Measurements from ENCODE around the gene PRX.
A peak's percentile ranks its signal among the peaks of the same experiment; 100 is the strongest.
"Not testable (repeated sequence)": the region's sequence is repeated elsewhere in the genome, so short reads cannot be mapped to it uniquely, and the experiment has no call there.

Gene PRX

DNA sequence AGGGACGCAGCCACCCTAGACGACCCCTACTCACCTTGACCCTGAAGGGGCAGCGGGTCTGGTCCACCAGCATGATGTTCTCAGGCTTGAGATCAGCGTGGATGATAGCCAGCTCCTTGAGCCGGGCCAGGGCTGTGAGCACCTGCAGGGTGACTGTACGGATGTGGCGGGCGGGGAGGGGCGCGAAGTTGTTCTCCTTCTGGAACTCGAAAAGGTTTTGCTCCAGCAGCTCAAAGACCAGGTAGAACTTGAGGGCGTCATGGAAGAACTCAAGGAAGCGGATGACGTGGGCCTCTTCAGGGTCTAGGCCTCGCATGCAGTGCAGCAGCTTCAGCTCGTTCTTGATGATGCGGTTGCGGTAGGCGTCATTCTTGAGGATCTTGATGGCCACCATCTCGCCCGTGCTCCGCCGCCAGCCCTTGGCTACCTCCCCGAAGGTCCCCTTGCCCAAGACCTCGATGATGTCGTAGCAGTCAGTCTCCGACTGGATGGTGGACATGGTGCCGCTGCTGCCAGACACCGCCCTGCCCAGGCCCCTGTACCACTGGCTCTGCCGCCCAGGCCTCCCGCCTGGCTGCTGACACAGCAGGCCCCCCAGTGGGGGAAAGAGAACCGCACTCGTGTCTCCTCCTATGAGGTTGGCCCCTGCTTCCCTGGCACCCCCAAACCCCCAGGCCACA is 23.6 kb downstream of the PRX start:
- DNase-seq (ENCODE audit: low spot score) = no peak

DNA sequence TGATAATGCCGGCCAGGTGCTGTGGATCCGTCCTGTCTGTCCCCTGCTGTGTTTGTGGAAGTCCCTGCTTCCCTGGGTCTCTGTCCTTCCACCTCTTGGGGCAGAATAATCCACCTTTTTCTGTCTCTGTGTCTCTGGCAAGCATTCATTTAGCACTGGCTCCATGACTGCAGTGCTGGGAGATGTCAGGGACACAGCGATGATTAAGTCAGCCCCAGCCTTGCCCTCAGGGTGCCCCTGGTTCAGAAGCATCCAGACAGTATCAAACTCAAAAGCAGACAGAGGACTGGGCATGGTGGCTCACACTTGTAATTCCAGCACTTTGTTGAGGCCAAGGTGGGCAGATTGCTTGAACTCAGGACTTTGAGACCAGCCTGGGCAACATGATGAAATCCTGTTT is 24.7 kb downstream of the PRX start:
- DNase-seq (ENCODE audit: low spot score) = no peak

DNA sequence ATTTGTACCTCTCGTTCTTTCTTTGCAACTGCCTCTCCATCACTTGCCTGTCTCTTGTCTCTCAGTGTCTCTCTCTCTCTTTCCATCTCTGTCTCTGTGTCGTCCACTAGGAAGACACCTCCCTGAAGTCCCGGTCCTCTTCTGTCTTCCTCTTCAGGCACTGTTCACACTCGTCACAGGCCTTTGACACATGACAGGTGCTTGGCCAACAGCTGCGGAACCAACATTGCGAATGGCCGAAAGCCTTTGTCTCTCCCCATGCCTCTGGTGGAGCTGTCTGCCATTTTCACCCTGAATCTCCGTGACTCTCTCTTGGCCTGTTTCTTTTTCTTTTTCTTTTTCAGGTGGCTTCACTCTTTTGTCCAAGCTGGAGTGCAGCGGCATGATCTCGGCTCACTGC is 26.0 kb downstream of the PRX start:
- DNase-seq (ENCODE audit: low spot score) = no peak

DNA sequence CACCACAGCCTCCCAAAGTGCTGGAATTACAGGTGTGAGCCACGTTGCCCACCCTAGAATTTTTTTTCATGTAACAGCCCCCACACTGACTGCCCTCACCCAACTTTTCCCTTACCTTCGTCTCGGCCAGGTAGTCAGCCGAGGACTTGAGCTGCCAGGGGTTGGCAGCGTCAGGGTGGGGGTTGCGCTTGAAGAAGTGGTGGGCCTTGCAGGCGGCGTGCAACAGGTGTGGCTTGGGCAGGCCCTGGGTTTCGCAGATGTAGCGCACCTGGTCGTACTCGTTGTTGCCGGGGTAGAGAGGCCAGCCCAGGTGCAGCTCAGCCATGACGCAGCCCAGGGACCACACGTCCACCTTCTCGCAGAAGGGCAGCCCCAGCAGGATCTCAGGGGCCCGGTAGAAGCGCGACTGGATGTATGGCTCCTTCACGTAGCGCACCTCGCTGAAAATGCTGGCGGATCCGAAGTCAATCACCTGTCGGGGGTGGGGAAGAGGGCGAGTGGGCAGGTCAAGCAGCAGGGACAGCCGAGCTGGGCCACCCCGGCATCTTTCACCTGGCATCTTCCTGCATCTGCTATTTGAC is 29.4 kb downstream of the PRX start:
- no peak for DNase-seq (ENCODE audit: low spot score)

DNA sequence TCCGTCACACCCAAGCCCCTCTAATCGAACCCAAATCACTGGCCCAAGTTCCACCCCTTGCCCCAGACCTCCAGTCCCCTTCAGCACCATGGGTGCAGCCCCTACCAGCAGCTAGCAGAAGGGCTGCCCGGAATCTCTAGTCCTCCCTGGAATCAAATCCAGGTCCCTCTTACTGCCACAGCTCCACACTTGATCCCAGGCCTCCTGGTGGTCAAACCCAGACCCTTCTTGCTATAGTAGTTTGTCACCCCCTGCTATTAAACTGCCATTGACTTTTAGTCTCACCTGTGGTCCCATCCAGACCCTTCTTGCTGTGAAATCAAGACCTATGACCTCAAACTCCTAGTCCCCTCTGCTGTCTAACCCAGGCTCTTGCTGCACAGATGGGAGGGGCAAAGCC is 31.9 kb downstream of the PRX start:
- DNase-seq (ENCODE audit: low spot score) = peak; percentile 58

DNA sequence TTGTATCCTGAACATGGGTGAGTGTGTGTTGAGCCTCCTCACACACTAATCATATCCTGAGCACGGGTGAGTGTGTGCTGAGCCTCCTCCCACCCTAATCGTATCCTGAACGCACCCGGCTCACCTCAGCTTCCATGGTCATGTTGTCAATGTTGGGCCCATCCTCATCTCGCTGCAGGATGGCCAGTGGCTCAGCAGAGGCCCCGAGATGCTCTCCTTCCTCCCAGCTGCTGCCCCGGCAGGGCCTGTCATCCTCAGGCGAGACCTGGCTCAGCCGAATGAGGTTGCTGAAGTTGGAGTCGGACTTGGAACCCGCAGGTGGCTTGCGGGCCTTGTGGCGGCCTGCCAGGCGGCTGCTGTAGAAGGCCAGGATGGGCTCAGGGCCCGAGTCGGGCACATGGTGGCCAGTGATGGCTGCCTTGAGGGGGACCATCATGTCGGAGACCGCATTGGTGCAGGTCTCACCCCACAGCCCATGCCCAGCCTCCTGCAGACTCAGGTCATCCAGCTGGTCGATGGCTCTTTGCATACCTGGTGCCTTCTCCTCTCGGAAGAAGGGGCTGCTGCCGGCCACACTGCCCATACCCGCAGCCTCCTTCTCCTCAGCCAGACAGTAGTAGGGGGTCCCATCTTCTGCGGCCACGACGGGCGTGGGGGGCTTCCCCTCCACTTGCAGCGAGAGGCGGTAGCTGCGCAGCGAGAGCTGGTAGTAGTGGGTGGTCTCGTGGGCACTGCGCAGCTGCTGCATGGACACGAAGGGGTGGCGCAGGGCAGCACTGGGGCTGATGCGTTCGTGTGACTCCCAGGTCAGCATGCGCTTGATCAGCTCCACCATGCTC is 32.8 kb downstream of the PRX start:
- no peak for DNase-seq (ENCODE audit: low spot score)

DNA sequence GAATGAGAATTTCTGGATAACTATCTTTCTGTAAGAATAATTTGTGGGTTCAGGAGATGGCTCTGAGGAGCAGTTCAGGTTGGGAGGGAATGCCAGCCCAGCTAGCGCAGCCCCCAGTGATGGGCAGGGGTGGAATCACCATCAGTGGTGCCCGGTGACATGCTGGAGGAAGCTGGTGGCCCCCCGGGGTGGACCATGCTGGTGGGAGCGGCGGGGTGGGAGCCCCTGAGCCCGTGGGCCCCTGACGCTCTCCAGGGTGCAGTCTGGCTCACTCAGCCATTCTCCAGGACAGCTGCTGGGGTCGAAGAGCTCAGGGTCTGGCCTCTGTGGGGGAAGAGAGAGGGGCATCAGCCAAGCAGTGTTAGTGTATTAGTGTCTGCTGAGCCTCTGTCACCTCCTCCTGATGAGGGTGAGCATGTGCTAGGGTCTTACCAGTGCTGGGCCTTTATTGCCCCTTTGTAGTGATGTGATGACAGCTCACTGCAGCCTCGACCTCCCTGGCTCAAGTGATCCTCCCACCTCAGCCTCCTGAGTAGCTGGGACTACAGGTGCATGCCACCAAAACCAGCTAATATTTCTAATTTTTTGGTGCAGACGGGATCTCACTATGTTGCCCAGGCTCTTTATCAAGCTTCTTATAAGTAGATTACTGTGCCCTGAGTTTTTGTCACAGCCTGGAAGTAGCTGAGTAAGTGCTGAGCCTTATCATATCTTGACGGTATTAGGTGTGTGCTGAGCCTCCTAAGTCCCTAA is 33.6 kb downstream of the PRX start:
- no peak for DNase-seq (ENCODE audit: low spot score)

DNA sequence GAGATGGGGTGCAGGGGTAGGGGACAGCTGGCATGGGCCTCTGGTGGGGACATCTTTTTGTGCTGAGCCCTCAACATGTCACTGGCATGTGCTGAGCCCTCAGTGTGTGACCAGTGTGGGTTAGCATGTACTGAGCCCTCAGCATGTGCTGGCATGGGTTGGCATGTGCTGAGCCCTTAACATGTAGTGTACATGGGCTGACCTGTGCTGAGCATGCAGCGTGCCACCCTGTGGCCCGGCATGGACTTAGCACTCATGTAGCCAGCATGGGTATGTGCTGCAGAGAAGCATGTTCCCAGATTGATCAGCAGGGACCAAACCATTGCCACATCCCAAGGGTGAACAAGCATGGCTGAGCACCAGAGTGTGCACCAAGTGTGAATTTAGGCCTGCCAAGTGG is 34.7 kb downstream of the PRX start:
- no peak for DNase-seq (ENCODE audit: low spot score)

DNA sequence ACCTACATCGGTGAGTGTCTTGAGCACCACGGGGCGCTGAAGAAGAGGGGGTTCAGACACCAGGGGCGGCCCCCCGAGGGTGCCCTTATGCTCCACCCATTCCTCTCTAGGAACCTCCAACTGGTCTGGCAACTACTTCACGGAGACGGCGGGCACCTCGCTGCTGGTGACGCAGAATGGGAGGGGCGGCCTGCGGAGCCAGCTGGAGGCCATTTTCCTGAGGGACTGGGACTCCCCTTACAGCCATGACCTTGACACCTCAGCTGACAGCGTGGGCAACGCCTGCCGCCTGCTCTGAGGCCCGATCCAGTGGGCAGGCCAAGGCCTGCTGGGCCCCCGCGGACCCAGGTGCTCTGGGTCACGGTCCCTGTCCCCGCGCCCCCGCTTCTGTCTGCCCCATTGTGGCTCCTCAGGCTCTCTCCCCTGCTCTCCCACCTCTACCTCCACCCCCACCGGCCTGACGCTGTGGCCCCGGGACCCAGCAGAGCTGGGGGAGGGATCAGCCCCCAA is 35.2 kb downstream of the PRX start:
- no peak for DNase-seq (ENCODE audit: low spot score)

DNA sequence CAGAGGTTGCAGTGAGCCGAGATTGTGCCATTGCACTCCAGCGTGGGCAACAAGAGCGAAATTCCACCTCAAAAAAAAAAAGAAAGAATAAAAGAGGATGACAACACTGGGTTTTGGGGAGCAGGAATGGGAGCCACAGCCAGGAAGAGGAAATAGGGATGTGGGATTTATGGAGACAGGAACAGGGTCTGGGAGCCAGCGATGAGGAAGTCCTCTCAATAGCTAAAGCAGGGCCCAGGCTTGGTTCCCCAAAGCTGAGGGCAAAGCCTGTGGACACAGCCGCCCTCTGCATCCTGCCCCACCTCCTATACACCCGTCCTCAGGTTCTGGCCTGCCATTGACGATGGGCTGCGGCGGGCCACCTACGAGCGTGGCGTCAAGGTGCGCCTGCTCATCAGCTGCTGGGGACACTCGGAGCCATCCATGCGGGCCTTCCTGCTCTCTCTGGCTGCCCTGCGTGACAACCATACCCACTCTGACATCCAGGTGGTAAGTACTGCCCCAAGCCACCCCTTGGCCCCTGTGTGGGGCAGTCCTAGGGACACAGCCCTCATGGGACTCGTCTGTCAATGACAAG is 36.8 kb downstream of the PRX start:
- DNase-seq (ENCODE audit: low spot score) = no peak

DNA sequence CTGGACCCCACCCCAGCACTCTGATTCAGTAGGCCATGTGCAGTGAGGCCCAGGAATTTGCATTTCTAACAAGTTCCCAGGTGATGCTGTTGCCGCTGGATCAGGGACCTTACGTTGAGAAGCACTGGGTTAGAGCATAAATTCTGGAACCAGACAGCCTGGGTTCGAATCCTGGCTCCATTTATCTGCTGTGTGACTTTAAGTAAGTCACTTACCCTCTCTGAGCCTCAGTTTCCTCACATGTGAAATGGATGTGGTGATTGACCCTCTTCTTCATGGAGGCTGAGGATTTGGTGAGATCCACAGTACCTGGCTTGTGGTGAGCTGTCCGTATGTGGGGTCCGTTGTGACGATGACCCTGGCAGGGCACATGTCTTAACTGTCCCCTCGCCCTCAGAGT is 39.1 kb downstream of the PRX start:
- no peak for DNase-seq (ENCODE audit: low spot score)

DNA sequence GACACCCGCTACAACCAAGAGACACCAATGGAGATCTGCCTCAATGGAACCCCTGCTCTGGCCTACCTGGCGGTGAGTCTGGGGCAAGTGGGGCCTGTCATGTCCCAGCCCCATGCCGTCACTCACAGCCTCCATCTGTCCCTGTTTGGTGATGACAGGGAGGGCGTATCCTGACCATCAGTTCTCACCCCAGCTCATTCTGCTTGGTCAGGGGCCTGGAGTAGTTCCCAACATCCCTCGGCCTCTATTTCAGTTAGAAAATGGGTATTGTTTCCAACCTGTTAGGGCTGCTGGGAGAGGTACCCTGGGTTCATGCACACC is 41.4 kb downstream of the PRX start:
- no peak for DNase-seq (ENCODE audit: low spot score)

DNA sequence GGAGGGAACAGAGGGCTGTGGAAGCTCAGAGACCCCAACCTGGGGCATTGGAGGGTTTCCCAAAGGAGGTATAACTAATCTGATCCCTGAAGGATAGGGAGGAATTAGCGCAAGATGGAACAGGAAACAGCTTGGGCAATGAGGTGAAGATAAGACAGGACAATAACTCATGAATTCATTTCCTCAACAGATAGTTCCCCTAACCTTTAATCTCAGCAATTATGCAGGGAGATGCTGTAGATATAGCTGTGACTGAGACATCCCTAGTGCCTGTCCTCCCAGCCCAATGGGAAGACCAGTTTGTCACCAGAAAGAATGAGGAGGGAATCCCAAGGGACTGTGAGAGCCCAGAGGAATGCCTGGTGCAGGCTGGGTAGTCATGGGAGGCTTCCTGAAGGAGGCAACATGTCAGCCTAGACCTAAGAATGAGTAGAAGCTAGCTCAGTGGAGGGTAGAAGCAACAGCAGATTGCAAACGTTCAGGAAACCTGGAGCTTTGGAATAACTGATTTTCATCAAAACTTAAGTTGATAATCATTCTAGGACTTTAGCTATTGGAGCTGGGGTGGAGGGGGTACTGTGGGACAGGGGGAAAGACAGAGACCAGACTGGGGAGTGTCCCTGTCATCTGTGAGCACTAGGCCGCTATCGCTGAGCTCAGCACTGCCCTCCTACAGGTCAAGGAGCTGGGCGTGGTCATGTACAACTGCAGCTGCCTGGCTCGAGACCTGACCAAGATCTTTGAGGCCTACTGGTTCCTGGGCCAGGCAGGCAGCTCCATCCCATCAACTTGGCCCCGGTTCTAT is 42.0 kb downstream of the PRX start:
- DNase-seq (ENCODE audit: low spot score) = no peak

DNA sequence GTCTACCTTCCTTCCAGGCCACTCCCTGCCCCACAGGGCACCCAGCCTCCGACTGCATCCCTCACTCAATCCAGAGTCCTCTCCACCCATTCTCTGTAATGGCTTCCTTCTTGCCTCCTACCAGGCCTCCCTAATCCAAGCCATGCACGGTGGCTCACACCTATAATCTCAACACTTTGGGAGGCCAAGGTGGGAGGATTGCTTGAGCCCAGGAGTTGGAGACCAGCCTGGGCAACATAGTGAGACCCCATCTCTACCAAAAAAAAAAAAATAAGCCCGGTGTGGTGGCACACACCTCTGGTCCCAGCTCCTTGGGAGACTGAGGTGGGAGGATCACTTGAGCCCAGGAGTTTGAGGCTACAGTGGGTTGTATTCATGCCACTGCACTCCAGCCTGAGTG is 42.9 kb downstream of the PRX start:
- DNase-seq (ENCODE audit: low spot score) = not testable (repeated sequence)

DNA sequence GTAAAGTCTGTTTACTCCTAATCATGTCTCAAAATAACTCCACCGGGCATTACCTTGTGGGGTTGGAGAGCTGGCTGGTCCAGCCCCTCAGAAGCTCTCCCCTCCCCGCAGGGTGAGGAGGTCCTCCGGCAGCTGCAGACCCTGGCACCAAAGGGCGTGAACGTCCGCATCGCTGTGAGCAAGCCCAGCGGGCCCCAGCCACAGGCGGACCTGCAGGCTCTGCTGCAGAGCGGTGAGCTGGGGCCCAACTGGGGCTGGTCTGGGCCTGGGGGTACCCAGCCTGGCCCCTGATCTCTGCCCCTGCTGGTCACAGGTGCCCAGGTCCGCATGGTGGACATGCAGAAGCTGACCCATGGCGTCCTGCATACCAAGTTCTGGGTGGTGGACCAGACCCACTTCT is 43.4 kb downstream of the PRX start:
- DNase-seq (ENCODE audit: low spot score) = no peak

DNA sequence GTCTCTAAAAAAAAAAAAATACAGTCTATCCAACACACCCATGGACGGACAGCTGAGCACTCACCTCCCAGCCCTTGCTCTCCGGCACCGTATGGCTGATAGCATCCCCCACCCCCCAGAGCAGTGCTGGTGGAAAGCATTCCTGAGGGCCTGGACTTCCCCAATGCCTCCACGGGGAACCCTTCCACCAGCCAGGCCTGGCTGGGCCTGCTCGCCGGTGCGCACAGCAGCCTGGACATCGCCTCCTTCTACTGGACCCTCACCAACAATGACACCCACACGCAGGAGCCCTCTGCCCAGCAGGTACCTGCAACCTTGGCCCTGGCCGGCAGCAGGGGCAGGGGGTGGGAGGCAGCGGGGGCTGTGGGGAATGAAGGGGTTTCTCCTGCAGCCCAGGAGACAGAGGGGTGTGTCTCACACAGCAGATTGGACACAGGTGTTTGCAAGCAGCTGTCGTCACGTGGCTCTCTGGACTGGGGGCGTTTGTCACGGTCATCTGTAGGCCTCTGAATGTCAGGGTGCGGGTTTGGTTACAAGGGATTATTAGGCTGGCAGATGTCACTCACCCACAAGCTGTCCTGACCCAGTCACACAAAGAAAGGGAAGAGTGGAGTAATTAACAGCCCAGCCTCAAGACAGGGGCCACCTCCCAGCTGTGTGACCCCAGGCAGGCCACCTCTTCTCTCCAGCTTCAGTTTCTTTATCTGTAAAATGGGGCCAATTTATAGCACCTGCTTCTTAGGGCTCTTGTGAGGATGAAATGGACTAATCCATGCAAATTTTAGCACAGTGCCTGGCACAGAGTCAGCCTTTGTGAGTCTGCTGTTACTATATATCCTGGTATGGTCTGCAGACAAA is 45.4 kb downstream of the PRX start:
- DNase-seq (ENCODE audit: low spot score) = no peak

DNA sequence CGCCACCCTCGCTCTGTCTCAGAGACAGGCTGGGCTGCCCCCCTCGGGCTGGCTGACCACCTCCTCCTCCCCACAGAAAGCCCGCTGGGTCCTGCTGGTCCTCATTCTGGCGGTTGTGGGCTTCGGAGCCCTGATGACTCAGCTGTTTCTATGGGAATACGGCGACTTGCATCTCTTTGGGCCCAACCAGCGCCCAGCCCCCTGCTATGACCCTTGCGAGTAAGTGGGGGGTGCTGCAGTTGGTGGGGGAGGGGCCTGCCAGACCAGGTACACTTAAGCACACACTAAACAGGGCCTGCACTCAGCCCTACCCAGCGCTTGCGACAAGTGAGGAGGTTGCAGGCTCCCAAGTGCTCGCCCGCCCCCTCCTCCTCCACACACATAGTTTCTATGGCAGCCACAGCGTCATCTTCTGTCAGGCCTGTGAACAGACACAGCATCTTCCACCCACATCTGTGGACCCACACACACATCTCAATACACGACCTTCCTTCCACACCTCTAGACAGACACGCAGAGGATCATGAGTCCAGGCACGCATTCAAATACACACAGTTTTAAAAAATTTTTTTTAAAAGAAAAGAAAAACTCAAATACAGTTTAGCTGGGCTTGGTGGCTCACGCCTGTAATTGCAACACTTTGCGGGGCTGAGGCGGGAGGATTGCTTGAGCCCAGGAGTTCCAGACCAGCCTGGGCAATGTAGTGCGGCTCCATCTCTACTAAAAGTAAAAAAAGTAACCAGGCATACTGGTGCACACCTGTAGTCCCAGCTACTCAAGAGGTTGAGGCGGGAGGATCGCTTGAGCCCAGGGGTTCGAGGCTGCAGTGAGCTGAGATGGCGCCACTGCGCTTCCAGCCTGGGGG is 46.2 kb downstream of the PRX start:
- DNase-seq (ENCODE audit: low spot score) = peak; percentile 89

DNA sequence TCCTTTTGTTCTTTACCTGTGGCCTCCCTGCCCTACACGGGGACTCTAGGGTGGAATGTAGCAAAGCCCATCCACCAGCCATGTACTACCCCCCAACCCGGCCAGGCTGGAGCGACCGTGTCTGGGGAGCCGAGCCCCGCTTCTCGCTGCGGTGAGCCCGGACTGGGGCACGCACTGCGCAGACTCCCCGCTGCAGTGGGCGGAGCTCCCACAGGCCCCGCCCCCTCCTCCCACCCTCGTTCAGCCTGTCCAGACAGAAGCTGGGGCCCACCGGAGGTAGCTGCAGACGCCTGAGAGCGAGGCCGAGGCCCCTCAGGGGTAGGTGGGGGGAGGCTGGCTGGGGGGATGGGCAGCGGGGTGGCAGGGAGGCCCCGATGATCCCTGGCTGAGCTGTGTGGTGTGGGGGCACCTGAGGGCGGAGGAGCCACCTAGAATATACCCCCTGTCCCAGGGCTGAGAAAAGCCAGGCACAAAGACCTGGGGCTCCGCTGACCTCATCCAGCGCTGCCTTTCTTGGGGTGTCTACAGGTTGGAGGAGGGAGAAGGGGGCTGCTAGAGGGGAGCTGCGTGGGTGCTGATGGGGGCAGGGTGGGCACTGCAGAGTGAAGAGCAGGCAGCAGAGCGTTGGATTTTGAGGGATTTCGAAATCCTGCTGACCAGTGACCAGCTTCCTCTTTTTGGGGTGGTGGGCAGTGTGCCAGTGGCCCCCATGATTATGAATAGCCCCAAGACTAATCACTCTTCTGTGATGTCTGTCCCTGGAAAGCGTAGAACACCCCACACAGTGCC is 47.4 kb downstream of the PRX start:
- DNase-seq (ENCODE audit: low spot score) = peak; percentile 100

DNA sequence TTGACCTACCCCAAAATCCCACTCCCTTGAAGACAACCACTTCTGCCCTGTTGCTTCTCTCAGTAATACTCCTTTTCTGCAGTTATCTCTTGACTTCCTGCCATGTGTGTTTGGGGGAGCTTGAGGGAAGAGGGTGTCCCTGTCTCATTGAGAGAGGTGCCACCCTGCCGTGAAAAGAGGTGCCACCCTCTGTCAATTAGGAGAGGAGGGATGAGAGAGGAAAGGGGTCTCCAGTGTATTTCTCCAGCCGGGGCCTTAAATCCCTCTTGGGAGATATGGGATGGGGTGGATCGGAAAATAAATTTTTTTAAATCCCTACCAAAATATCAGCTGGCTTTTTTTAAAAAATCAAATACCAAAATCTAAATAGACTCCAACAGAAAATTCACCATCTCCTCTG is 48.2 kb downstream of the PRX start:
- DNase-seq (ENCODE audit: low spot score) = no peak

Data from iPS-NIHi11 (cell line).